ENCODE results near the gene KIAA2012.

- TF ChIP-seq, protein P1, sequence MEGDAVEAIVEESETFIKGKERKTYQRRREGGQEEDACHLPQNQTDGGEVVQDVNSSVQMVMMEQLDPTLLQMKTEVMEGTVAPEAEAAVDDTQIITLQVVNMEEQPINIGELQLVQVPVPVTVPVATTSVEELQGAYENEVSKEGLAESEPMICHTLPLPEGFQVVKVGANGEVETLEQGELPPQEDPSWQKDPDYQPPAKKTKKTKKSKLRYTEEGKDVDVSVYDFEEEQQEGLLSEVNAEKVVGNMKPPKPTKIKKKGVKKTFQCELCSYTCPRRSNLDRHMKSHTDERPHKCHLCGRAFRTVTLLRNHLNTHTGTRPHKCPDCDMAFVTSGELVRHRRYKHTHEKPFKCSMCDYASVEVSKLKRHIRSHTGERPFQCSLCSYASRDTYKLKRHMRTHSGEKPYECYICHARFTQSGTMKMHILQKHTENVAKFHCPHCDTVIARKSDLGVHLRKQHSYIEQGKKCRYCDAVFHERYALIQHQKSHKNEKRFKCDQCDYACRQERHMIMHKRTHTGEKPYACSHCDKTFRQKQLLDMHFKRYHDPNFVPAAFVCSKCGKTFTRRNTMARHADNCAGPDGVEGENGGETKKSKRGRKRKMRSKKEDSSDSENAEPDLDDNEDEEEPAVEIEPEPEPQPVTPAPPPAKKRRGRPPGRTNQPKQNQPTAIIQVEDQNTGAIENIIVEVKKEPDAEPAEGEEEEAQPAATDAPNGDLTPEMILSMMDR (conservative IDR thresholded peaks at IDR 0.05; ENCODE audit: low read length): no peak
- TF ChIP-seq EZH2phosphoT487 (IDR thresholded peaks at IDR 0.05; ENCODE audit: borderline replicate concordance, low read depth, low read length): no peak
Observed at GRCh38 chr2:202105025-202105424, 32.0 kb downstream of the KIAA2012 start.
